ENCODE data around the gene LPA.

LPA gene

DNA sequence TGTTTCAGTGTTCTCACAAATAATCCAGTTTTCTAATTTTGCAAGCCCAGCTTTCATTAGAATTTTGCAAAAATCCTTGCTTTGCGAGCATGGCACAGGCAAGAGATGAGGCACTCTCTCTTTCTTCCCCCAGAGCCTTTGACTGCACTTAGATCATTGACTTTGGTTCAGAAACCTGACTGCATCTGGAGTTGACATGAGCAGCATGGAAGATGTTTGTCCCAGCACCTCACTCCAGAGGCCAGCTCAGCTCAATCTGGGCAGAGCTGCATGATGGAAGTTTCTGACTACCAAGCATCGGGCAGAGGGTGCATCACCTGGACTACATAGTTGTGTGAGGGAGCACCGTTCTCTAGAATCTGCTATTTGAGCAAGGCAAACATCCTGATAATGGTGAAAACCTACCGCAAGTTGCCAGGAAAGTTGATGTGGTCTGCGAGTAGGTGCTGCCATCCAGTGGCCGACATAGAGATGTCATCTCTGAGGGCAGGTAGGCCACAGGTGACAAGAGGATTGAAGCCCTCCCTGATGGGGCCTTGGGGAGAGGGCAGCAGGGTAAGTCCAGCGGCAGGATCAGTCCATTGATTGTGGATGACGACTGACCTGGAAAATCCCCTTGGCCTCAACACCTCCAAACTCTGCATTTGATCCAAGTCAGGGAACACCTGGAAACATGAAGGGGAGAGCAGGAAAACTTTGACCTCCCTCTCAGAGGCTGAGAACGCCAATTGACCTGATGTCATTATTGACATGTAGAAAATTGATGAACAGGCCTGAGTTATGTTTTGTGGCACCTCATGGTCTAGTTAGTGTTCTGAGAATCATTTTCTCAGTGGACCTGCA is 3.8 kb upstream of the LPA start:
- no peak for DNase-seq (ENCODE audit: low read depth)
- TF ChIP-seq CTCF (conservative IDR thresholded peaks at IDR 0.05; ENCODE audit: low read length): no peak
- H3K4me3 ChIP-seq (ENCODE audit: low read length): no peak overlapping the region

GRCh38 chr6:160662842-160663241 is 1.2 kb downstream of the LPA start:
- no peak overlapping the region for H3K4me3 ChIP-seq (ENCODE audit: low read length)
- no peak for DNase-seq (ENCODE audit: low read depth)
- TF ChIP-seq CTCF (conservative IDR thresholded peaks at IDR 0.05; ENCODE audit: low read length): no peak

- no peak for DNase-seq (ENCODE audit: low read depth)
- TF ChIP-seq CTCF (conservative IDR thresholded peaks at IDR 0.05; ENCODE audit: low read length): no peak
- no peak overlapping the region for H3K4me3 ChIP-seq (ENCODE audit: low read length)
These were observed 1.6 kb downstream of the LPA start for GRCh38 chr6:160662429-160662828.

- no peak overlapping the region for H3K4me3 ChIP-seq (ENCODE audit: low read length)
- DNase-seq (ENCODE audit: low read depth): no peak
- no peak for TF ChIP-seq CTCF (conservative IDR thresholded peaks at IDR 0.05; ENCODE audit: low read length)
These were observed 2.9 kb downstream of the LPA start for GRCh38 chr6:160661216-160661615.

GRCh38 chr6:160659562-160659961 is 4.5 kb downstream of the LPA start:
- DNase-seq (ENCODE audit: low read depth): no peak
- no peak overlapping the region for H3K4me3 ChIP-seq (ENCODE audit: low read length)
- no peak for TF ChIP-seq CTCF (conservative IDR thresholded peaks at IDR 0.05; ENCODE audit: low read length)

GRCh38 chr6:160634706-160635105 is 29.4 kb downstream of the LPA start:
- H3K4me3 ChIP-seq (ENCODE audit: low read length): no peak overlapping the region
- TF ChIP-seq CTCF (conservative IDR thresholded peaks at IDR 0.05; ENCODE audit: low read length): no peak
- no peak for DNase-seq (ENCODE audit: low read depth)

Measured in AG10803 (cell line).